Stimulated activated CD4-positive, alpha-beta T cell treated with anti-CD3 and anti-CD28 coated beads, Interleukin-4, amount 100 ng/mL, for 24 hours (primary cell): ENCODE data around the gene UBE2L3.
"Not testable (repeated sequence)": the region's sequence is repeated elsewhere in the genome, so short reads cannot be mapped to it uniquely, and the experiment has no call there.

ENCODE experiments used
- DNase-seq: peaks from one replicate; pipeline ENCODE4 v3.0.0-alpha.2; 2020

Gene UBE2L3

GRCh38 chr22:21603973-21604372, 36.5 kb downstream of the UBE2L3 start:
- no peak for DNase-seq

GRCh38 chr22:21605887-21606564, 38.5 kb downstream of the UBE2L3 start:
- DNase-seq: no peak

GRCh38 chr22:21606775-21607174, 39.3 kb downstream of the UBE2L3 start:
- no peak for DNase-seq

GRCh38 chr22:21609556-21610157, 42.1 kb downstream of the UBE2L3 start:
- DNase-seq: not testable (repeated sequence)

GRCh38 chr22:21611210-21611977, 43.9 kb downstream of the UBE2L3 start:
- DNase-seq: no peak

- DNase-seq: no peak
Measured at GRCh38 chr22:21612858-21613257, 45.3 kb downstream of the UBE2L3 start.

- DNase-seq: no peak
Measured at GRCh38 chr22:21613553-21614233, 46.2 kb downstream of the UBE2L3 start.

- no peak for DNase-seq
Measured at GRCh38 chr22:21615731-21616130, 48.2 kb downstream of the UBE2L3 start.

GRCh38 chr22:21617337-21617736, 49.8 kb downstream of the UBE2L3 start:
- not testable (repeated sequence) for DNase-seq

GRCh38 chr22:21621025-21621424, 53.5 kb downstream of the UBE2L3 start:
- DNase-seq: no peak

- DNase-seq: no peak
Measured at GRCh38 chr22:21622011-21622918, 54.8 kb downstream of the UBE2L3 start.

GRCh38 chr22:21622919-21623647, 55.6 kb downstream of the UBE2L3 start:
- no peak for DNase-seq

- DNase-seq: no peak
Measured at GRCh38 chr22:21623648-21623970, 56.1 kb downstream of the UBE2L3 start.

- DNase-seq: peak; percentile 46
Measured at GRCh38 chr22:21624120-21624879, 56.8 kb downstream of the UBE2L3 start.

- DNase-seq: no peak
Measured at GRCh38 chr22:21624880-21625791, 57.6 kb downstream of the UBE2L3 start.

GRCh38 chr22:21626073-21626734, 58.7 kb downstream of the UBE2L3 start:
- no peak for DNase-seq

- no peak for DNase-seq
Measured at GRCh38 chr22:21626735-21627469, 59.4 kb downstream of the UBE2L3 start.
